ENCODE results near the gene TRMT112.

TRMT112 gene

DNA sequence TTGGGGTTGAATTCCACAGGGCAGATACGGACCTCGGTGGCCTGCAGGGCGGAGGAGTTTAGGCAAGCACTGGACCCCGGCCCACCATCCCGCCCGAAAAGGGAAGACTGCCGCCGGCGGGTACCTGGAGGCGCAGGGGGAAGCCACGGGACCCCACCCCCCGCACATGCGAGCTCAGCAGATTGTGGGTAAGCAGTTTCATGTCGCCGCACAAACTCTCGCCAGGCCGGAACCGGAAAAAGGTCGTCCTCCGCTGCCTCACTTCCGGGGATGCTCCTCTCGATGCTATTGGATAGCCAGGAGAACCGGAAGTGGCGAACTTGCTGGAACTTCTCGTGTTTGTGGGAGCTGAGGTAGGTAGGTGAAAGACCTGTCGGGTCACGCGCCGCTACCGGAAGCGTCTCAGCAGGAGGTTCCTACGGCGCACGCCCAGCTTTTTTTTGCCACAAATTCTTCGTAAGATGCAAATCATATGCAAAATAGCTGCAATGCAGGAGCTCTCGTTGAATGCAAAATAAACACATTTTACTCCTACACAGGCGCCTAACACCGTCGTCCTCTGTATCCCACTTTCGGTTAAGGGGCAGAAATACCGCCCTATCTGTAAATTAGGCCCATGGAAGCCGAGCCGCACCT is at the start of gene TRMT112:
TRMT112 (minus strand) TSS at position 235 of the 636 bp plus-strand sequence; CDS start at position 202, 33 bp downstream.
- peak; percentile 99 for DNase-seq

- no peak for DNase-seq
These were observed 49.4 kb upstream of the TRMT112 start for GRCh38 chr11:64366751-64367150.

GRCh38 chr11:64364911-64365310 is 47.6 kb upstream of the TRMT112 start:
- DNase-seq: no peak

GRCh38 chr11:64364435-64364834 is 47.1 kb upstream of the TRMT112 start:
- no peak for DNase-seq

- no peak for DNase-seq
These were observed 45.0 kb upstream of the TRMT112 start for GRCh38 chr11:64362339-64362738.

- no peak for DNase-seq
These were observed 44.3 kb upstream of the TRMT112 start for GRCh38 chr11:64361659-64362058.

GRCh38 chr11:64360448-64360921 is 43.1 kb upstream of the TRMT112 start:
- no peak for DNase-seq

DNA sequence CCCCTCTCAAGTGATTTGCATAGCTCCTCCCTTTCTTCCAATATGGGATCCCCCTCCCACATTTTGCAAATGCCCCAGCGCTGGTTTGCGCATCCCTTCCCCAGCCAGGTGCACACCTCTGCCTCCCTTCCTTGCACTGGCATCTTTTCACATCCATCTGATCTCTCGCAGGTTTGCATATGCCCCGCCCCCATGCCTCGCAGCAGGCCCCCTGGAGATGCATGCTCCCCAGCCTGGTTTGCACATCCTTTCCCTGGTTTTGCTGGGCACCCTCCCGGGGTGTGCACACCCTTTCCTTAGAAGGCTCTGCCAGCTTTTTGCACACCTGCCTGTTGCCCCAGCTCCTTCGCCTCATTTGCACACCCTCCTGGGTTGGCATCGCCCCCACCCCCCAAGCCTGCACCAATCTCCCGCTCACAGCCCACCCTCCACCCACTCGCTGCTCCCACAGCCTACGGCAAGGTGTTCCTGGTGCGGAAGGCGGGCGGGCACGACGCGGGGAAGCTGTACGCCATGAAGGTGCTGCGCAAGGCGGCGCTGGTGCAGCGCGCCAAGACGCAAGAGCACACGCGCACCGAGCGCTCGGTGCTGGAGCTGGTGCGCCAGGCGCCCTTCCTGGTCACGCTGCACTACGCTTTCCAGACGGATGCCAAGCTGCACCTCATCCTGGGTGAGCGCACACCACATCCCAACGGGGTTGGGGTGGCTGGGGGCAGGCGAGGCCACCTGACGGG is 42.5 kb upstream of the TRMT112 start:
- DNase-seq: no peak

DNA sequence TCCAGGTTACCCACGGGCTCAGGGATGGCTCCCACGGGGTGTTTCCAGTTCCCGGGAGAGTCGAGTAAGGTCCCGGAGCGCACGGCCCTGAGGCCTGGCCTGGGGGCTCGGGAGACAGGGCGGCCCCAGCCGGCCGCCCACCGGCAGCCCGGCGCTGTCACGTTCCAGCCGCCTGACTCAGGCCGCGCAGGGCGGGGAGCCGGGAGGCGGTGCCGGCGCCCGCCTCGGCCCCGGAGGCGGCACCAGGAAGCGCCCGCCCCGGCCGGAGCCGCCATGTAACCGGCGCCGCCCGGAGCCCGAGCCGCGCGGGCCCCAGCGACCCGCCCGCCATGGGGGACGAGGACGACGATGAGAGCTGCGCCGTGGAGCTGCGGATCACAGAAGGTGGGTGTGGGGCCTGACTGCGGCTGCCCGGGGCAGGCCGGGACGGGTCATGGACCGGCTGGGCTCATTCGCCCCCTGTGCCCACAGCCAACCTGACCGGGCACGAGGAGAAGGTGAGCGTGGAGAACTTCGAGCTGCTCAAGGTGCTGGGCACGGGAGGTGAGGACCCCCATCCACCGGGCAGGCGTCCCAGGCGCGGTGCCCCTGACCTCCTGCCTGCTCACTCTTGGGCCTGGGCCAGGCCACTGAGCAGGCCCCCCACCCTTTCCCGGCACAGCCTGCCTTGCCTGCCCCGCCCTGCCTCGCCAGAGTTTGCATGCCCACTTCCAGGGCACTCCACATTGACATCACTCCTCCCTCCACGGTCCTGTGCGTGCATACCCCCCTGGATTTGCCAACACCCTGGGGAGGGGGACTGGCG is 41.8 kb upstream of the TRMT112 start, which contains the start of gene RPS6KA4:
RPS6KA4 (plus strand) TSS at position 256 of the 805 bp plus-strand sequence; CDS start at position 330, 74 bp downstream.
- DNase-seq: no peak

- DNase-seq: no peak
These were observed 41.2 kb upstream of the TRMT112 start for GRCh38 chr11:64358536-64358906.

DNA sequence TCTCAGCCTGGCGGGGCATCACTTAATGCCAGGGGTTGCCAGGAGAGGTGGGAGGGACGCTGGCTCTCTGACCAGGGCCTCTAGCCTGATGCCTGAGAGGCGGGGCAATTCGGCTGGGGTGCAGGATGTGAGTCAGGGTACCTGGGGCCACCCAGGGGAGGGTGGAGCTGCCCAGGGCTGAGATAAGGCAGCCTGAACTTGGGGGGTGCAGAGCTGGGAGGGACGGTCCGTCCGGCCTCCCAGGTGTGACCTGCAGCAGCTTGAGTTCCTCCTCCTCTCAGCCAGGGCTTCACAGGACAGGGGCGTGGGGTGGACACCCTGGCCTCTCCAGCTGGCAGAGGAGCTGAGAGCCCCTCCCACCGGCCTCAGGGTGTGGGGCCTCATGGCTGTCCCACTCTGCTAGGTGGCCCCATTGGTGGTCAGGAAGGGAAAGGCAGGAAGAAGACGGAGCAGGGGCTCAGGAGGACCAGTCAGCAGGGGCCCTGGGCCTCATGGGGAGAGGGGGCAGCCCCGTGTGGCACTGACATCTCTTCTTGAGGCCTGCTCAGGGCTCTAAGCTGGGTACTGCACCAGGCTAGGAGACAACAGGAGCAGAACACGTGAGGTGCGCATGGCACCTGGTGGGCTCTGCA is 40.7 kb upstream of the TRMT112 start:
- no peak for DNase-seq

GRCh38 chr11:64357446-64357845 is 40.1 kb upstream of the TRMT112 start:
- no peak for DNase-seq

DNA sequence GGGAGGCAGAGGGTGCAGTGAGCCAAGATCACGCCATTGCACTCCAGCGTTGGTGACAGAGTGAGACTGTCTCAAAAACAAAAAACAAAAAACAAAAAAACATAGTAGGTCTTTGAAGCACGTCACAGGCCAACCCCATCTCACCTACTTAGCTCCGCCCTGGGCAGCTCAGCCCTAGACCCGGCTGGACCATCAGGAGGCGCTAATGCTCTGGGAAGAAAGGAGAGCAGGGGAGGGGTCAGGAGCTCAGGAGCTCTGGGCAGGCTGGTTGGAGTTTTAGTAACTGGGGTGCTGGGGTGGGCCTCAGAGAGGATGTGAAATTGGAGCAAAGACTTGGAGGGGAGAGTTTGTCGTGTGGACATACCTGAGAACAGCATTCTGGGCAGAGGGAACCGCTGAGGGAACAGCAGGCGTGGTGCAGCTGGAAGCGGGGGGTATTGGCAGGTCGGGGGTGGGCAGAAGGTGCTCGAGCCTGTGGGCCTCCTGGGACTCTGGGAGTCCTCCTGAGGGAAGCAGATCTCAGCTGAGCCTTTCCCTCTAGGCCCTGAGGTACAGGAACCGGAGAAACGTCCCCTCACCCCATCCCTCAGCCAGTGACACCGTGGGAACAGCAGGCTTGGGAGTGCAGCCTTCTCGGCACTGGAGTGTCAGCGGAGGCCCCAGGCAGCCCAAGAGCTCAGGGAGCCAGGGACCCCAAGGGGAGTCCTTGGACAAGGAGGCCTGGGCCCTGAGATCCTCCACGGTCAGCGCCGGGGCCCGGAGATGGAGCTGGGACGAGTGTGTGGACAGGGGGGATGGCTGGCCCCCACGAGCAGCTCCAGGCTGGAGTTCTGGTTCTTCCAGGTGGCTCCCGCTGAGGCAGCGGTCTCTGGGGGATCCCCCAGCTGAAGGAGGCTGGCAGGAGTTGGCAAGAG is 39.4 kb upstream of the TRMT112 start:
- DNase-seq: no peak

DNA sequence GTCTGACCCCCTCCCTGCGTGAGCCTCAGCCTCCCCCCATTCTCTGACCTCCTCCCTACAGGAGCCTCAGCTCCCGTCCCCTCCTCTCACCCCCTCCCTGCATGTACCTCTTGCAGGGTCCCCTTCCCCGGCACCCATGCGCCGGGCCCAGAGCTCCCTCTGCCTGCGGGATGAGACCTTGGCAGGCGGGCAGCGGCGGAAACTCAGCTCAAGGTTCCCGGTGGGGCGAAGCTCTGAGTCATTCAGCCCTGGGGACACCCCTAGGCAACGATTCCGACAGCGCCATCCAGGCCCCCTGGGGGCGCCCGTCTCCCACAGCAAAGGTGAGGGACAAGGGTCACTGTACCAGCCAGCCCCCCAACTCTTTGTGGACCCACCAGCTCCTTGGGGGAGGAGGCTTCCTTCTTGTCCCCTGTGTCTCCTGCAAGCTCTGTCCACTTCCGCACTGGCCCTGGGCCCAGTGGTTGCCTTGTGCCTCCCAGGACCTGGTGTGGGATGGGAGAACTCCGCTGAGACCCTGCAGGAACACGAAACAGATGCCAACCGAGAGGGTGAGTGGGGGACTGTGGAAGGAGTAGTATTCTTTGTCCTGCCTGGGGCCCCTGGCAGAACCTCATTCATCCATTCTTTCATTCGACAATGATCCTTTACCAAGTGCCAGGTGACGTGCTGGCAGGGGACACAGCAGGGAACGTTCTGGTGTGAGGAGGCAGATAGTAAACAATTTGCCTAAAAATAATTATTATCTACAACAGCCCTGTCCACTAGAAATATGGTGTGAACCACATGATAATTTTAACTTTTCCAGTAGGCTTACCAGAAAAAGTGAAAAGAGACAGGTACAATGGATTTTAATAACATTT is 38.0 kb upstream of the TRMT112 start:
- DNase-seq: peak; percentile 81

GRCh38 chr11:64353715-64354506 is 36.6 kb upstream of the TRMT112 start:
- no peak for DNase-seq

GRCh38 chr11:64352995-64353714 is 35.8 kb upstream of the TRMT112 start:
- DNase-seq: no peak

DNA sequence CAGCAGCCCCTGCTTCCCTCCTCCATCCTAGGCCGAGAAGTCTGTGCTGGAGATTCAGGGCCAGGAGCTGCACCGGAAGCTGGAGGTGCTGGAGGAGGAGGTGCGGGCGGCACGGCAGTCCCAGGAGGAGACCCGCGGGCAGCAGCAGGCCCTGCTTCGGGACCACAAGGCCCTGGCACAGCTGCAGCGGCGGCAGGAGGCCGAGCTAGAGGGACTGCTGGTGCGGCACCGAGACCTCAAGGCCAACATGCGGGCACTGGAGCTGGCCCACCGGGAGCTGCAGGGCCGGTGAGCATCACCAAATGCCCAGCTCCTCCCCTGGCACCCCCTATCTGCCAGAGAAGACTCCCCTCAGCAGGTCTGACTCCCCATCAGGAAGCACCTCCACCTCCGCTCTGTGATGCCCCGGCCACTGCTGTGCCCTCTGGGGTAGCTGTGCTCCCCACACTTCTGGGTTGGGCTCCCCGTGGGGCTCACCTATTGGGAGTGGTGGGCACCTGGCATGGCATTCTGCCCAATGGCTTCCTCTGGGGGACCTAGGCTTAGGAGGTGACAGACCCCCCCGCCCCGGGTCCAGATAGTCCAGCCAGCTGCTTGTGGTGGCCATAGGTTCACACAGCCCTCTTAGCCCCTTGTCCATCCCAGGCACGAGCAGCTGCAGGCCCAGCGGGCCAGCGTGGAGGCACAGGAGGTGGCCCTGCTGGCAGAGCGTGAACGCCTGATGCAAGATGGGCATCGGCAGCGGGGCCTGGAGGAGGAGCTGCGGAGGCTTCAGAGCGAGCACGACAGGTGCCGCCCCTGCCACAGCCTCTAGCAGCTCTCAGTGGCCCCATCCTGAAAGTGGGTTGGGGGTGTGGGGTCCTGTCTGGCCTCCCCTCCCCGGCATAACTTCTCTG is 35.0 kb upstream of the TRMT112 start:
- DNase-seq: no peak

GRCh38 chr11:64351136-64351631 is 33.8 kb upstream of the TRMT112 start:
- DNase-seq: no peak

All from NCI-H2171 (cell line).